ENCODE results near the gene STK17B. TPM values are rescaled to one million over a fixed set of nuclear protein-coding genes. Genes with fewer than 3 reads are reported as not detected.

The STK17B gene
- total RNA-seq, 1 donor from 2014 or later = 66.9 TPM

DNA sequence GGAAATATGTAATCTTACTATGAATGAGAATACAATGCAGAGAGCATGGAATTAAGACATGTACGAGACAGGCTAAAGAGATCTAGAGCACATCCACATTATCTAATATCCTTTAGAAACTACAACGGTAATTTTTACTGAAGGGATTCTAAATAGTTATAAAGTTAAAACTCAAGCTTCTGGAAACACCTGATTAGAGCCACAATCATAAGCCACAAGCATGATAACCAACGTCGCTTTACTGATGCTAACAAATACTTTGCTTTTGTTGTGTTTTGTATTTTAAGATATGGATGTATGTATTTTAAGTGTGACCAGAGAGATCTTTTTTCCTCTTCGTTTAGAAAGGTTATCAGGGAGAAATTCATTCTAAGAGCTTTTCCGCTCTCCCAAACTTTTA, 44.0 kb upstream of the STK17B start:
- Histone ChIP-seq H3K4me1 (no peaks in the 10 kb centered on the region), H3K36me3 (no peaks in the 10 kb centered on the region), H3K4me3 (no peak overlapping the region), H3K27me3 (no peaks in the 10 kb centered on the region), H3K27ac (no peak overlapping the region), H3K9me3 (no peaks in the 10 kb centered on the region)
- intact Hi-C loops (cut with DNase I) = no loop called here
- no peak for ATAC-seq
- DNase-seq = no peak
- TF ChIP-seq, protein P1, sequence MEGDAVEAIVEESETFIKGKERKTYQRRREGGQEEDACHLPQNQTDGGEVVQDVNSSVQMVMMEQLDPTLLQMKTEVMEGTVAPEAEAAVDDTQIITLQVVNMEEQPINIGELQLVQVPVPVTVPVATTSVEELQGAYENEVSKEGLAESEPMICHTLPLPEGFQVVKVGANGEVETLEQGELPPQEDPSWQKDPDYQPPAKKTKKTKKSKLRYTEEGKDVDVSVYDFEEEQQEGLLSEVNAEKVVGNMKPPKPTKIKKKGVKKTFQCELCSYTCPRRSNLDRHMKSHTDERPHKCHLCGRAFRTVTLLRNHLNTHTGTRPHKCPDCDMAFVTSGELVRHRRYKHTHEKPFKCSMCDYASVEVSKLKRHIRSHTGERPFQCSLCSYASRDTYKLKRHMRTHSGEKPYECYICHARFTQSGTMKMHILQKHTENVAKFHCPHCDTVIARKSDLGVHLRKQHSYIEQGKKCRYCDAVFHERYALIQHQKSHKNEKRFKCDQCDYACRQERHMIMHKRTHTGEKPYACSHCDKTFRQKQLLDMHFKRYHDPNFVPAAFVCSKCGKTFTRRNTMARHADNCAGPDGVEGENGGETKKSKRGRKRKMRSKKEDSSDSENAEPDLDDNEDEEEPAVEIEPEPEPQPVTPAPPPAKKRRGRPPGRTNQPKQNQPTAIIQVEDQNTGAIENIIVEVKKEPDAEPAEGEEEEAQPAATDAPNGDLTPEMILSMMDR (IDR thresholded peaks at IDR 0.05) = no peak

DNA sequence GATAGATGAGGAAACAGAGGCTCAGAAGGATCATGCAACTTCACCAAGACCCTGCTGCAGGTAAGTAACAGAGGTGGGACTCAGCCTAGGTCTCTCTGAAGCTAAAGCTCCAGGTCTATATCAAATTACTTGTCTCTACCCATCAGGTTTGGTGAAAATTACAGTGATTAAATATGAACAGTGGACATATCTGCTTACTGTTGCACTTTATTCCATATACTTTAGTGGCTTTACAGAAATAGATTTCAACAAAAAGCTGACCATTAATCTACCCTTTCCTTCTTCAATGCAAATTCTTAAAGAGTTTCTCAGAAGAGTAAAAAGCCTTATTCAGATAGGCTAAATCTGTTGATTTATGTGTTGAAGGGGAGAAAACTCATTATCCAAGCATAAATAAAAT, 42.8 kb upstream of the STK17B start:
- TF ChIP-seq, protein P1 (IDR thresholded peaks at IDR 0.05) = no peak
- H3K4me3 ChIP-seq = no peak overlapping the region
- no peak for DNase-seq
- H3K27ac ChIP-seq = no peak overlapping the region
- no peaks in the 10 kb centered on the region for H3K9me3 ChIP-seq
- H3K4me1 ChIP-seq = no peaks in the 10 kb centered on the region
- no peaks in the 10 kb centered on the region for H3K36me3 ChIP-seq
- intact Hi-C loops (cut with DNase I) = no loop called here
- no peaks in the 10 kb centered on the region for H3K27me3 ChIP-seq
- ATAC-seq = no peak

DNA sequence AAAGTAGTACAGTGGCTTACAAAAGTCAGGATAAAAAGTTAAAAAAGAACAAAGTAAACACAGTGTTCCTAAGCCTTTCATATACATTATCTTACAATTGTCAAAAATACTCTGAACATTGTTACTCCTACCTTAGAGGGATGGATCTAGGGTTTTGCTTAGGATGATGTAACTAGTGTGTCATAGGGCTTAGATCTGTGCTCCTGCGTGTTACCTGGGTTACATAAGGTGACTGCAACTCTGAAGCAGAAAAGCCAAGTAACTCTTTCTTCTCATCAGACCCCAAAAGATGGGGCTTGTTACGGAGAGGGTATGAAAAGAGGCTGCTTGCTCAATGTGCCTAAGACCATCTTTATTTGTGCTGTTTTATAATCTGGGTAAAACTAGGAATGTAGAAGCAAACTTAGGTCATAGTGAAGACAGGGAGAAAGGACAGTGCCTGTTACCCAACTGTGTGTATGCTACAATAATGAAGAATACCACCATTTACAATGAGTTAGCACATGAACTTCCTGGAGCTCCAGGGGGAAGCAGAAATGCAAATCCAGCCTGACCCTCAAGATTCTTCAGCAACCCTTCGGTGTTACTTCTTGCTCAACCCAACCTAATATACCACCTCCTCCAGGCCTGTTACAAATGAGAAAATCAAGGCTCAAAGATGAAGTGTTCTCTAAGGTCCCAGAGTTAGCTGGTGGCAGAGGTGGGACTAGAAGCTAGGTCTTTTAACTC, 42.0 kb upstream of the STK17B start:
- no peak overlapping the region for H3K27ac ChIP-seq
- intact Hi-C loops (cut with DNase I) = no loop called here
- no peak for ATAC-seq

DNA sequence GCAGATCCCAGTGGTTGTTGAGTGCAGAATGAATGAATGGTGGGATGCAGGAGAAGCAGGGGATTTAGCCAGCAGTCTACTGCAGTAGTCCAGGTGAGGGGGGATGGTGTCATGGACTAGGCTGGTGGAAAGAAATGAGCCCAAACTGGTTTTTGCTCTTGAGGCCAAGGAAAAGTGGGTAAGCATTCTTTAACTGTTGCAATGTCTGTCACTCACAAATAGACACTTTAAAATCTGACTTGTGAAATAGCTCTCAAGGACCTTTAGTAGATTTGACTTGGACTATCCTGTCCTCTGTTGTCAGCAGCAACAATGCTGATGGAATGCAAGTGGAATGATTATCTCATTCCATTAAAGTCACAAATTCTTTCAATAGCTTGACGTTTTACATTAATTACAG, 37.5 kb upstream of the STK17B start:
- Histone ChIP-seq H3K4me1 (peaks cover 8% of the 10 kb centered on the region), H3K4me3 (no peak overlapping the region), H3K36me3 (no peaks in the 10 kb centered on the region), H3K9me3 (no peaks in the 10 kb centered on the region), H3K27me3 (no peaks in the 10 kb centered on the region), H3K27ac (peak overlapping the region; percentile 70)
- TF ChIP-seq, protein P1 (IDR thresholded peaks at IDR 0.05) = no peak
- DNase-seq = no peak
- peak; percentile 83 for ATAC-seq
- intact Hi-C loops (cut with DNase I) = no loop called here

More for the DNA sequence above, 42.0 kb upstream of the STK17B start:
- Histone ChIP-seq H3K4me3 (no peak overlapping the region), H3K36me3 (no peaks in the 10 kb centered on the region), H3K4me1 (peaks cover 4% of the 10 kb centered on the region), H3K27me3 (no peaks in the 10 kb centered on the region), H3K9me3 (no peaks in the 10 kb centered on the region)
- TF ChIP-seq, protein P1 (IDR thresholded peaks at IDR 0.05) = no peak
- no peak for DNase-seq

DNA sequence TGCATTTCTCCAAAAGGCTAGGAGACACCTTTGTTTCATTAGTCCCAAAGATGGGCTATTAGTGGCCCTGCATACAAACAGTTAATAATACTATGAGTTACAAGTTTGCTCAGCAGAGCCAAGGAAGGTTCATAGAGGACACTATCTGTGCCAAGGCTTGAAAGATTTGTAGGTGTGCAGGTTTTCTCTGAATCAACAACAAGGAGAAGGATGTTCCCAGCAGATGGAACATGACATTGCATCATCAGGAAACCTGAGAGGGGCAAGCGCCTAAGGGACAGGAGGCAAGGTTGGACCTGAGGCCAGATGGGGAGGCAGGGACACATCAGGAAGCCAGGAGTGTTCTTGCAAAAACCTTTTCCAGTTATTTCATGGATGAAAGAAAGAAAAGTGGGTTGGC, 35.4 kb upstream of the STK17B start:
- no peaks in the 10 kb centered on the region for H3K36me3 ChIP-seq
- H3K27ac ChIP-seq = no peak overlapping the region
- no peaks in the 10 kb centered on the region for H3K9me3 ChIP-seq
- ATAC-seq (no peak), DNase-seq (no peak)
- TF ChIP-seq, protein P1 (IDR thresholded peaks at IDR 0.05) = no peak
- intact Hi-C loops (cut with DNase I) = no loop called here
- peaks cover 9% of the 10 kb centered on the region for H3K4me1 ChIP-seq
- H3K27me3 ChIP-seq = no peaks in the 10 kb centered on the region
- no peak overlapping the region for H3K4me3 ChIP-seq
